OCI-LY7 (cell line): ENCODE measurements around the gene CNGA1. TPM values are rescaled to one million over a fixed set of nuclear protein-coding genes. Genes with fewer than 3 reads are reported as not detected.

Source experiments
- BruUV-seq: library from RNA; stranded (reverse); fragments of 400-500 nt; replicated peaks from 2 replicates; lab custom pipeline; 2021; lab: Mats Ljungman, UMichigan
- CTCF ChIA-PET: fragments of 300-600 bp; sonication (Branson Sonifier 250); formaldehyde crosslinking; loops from one replicate; lab custom pipeline; 2022; ENCODE audit warnings: antibody characterized with exemption; ENCODE audit not compliant: unreplicated experiment; lab: Charles Lee
- POLR2A ChIA-PET: fragments of 300-600 bp; sonication (Branson Sonifier 250); formaldehyde crosslinking; loops from one replicate; lab custom pipeline; 2022; ENCODE audit warnings: antibody characterized with exemption; lab: Charles Lee
- DNase-seq: peaks from one replicate; pipeline ENCODE4 v3.0.0-alpha.2; 2015; ENCODE audit warnings: low spot score
- H2AFZ ChIP-seq: fragments of 200-600 bp; sonication (generic), shearing (Covaris generic); 2 replicates; pipeline ENCODE4 v1.6.1; 2014; ENCODE audit warnings: mild to moderate bottlenecking, antibody characterized with exemption, low read length, moderate library complexity
- H3K27ac ChIP-seq: fragments of 200-600 bp; sonication (generic); 2 replicates; pipeline ENCODE4 v1.5.1; 2014; ENCODE audit warnings: mixed run types, low read depth, mild to moderate bottlenecking, moderate library complexity, low read length, inconsistent platforms; ENCODE audit not compliant: poor library complexity, severe bottlenecking
- H3K36me3 ChIP-seq: fragments of 200-600 bp; sonication (generic); 2 replicates; pipeline ENCODE4 v1.6.1; 2014; ENCODE audit warnings: mild to moderate bottlenecking, antibody characterized with exemption, low read length, moderate library complexity, mixed read lengths; ENCODE audit not compliant: insufficient read depth
- H3K4me1 ChIP-seq: fragments of 200-600 bp; sonication (generic); 2 replicates; pipeline ENCODE4 v1.5.1; 2014; ENCODE audit warnings: mild to moderate bottlenecking, low read length; ENCODE audit not compliant: insufficient read depth, poor library complexity, severe bottlenecking
- H3K4me2 ChIP-seq: fragments of 200-600 bp; sonication (generic); 2 replicates; pipeline ENCODE4 v1.6.1; 2014; ENCODE audit warnings: mild to moderate bottlenecking, low read length
- H3K4me3 ChIP-seq: fragments of 200-600 bp; sonication (generic); 2 replicates; pipeline ENCODE4 v1.5.1; 2014; ENCODE audit warnings: mild to moderate bottlenecking, low read depth, low read length; ENCODE audit not compliant: poor library complexity, severe bottlenecking
- H3K79me2 ChIP-seq: fragments of 200-600 bp; sonication (generic); 2 replicates; pipeline ENCODE4 v1.6.1; 2016; ENCODE audit warnings: low read depth, mild to moderate bottlenecking, low read length, moderate library complexity, mixed read lengths; ENCODE audit not compliant: insufficient read depth
- H3K9me2 ChIP-seq: fragments of 200-600 bp; sonication (generic); 2 replicates; pipeline ENCODE4 v1.6.1; 2016; ENCODE audit warnings: mild to moderate bottlenecking, low read length, mixed read lengths; ENCODE audit not compliant: insufficient read depth
- H3K9me3 ChIP-seq: fragments of 200-600 bp; sonication (generic); 2 replicates; pipeline ENCODE4 v1.6.1; 2014; ENCODE audit warnings: mild to moderate bottlenecking, mixed run types, low read length, mixed read lengths
- H4K20me1 ChIP-seq: fragments of 200-600 bp; sonication (generic); 2 replicates; pipeline ENCODE4 v1.6.1; 2014; ENCODE audit warnings: mild to moderate bottlenecking, antibody characterized with exemption, low read length, moderate library complexity, mixed read lengths; ENCODE audit not compliant: insufficient read depth
- EZH2phosphoT487 ChIP-seq: fragments of 200-600 bp; sonication (generic); IDR thresholded peaks from 2 replicates; pipeline ENCODE4 v1.6.1; 2018; ENCODE audit warnings: low read depth, borderline replicate concordance, mild to moderate bottlenecking, mixed run types, antibody characterized with exemption, low read length, moderate library complexity, mixed read lengths
- intact Hi-C: fragments of 100-400 bp; cut with micrococcal nuclease; formaldehyde crosslinking; loops from one replicate; pipeline ENCODE4 v1.10.0; 2022; ENCODE audit not compliant: unreplicated experiment
- total RNA-seq, 2 experiments: library from RNA; depleted of rRNA in 1 of 2; stranded (reverse); fragments of >200 nt in 1 of 2; shearing (Covaris generic) in 1 of 2; gene quantifications; 2 replicates each; pipeline ENCODE4 v1.2.3, GENCODE V29; 2014 to 2022
- TF ChIP-seq, protein P1 (sequence below): fragments of 200-600 bp; sonication (generic); conservative IDR thresholded peaks from 2 replicates; pipeline ENCODE4 v1.5.1; 2014; ENCODE audit warnings: mild to moderate bottlenecking, antibody characterized with exemption, low read length, moderate library complexity, mixed read lengths

Gene CNGA1
- total RNA-seq, 2 experiments from 2014 or later: not detected

DNA sequence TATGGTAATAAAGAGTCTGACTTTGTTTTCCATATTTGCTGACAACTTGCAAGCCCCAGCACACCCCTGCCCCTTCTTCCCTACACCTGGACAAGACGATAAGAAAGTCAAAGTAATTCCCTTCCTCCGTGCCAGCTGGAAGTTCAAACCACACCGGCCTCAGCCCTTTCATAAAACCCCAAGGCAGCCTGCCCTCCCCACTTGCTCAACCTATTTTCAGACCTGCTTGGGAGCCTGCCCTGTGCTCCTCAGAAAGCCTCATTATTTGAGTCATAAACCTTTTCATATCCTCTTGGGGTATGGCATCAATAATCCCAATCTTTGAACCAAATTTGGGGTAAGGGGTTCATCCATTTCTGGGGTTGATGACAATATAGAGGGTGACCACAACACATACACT lies 29.6 kb upstream of the CNGA1 start:
- H3K4me2 ChIP-seq: peak overlapping the region; percentile 80
- H3K4me3 ChIP-seq: peak overlapping the region; percentile 43
- peak overlapping the region; percentile 20; the same call in 1 of the 2 replicates for H2AFZ ChIP-seq
- H3K4me1 ChIP-seq: peaks cover 86% of the 10 kb centered on the region
- H4K20me1 ChIP-seq: no peaks in the 10 kb centered on the region
- no peaks in the 10 kb centered on the region for H3K9me3 ChIP-seq
- BruUV-seq: no TSS peak
- no peaks in the 10 kb centered on the region for H3K9me2 ChIP-seq
- POLR2A ChIA-PET: interaction anchor here (0.9 to 7.7 kb wide), 2 partner anchors 13 to 131 kb away, joined by 3 to 194 read pairs; partner anchors contain the start of gene NFXL1
- H3K79me2 ChIP-seq: no peaks in the 10 kb centered on the region
- TF ChIP-seq, protein P1, sequence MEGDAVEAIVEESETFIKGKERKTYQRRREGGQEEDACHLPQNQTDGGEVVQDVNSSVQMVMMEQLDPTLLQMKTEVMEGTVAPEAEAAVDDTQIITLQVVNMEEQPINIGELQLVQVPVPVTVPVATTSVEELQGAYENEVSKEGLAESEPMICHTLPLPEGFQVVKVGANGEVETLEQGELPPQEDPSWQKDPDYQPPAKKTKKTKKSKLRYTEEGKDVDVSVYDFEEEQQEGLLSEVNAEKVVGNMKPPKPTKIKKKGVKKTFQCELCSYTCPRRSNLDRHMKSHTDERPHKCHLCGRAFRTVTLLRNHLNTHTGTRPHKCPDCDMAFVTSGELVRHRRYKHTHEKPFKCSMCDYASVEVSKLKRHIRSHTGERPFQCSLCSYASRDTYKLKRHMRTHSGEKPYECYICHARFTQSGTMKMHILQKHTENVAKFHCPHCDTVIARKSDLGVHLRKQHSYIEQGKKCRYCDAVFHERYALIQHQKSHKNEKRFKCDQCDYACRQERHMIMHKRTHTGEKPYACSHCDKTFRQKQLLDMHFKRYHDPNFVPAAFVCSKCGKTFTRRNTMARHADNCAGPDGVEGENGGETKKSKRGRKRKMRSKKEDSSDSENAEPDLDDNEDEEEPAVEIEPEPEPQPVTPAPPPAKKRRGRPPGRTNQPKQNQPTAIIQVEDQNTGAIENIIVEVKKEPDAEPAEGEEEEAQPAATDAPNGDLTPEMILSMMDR: no peak
- no peak for TF ChIP-seq EZH2phosphoT487
- intact Hi-C loops: loop anchor here (2.0 kb wide), 3 partner anchors 13 to 225 kb away; partner anchors contain the start of genes CNGA1 and NIPAL1
- CTCF ChIA-PET: interaction anchor here (4.5 kb wide), 1 partner anchor 12 kb away, joined by 23 read pairs; no protein-coding TSS in a partner anchor
- no peak for DNase-seq
- H3K36me3 ChIP-seq: no peaks in the 10 kb centered on the region
- H3K27ac ChIP-seq: peak overlapping the region; percentile 85

DNA sequence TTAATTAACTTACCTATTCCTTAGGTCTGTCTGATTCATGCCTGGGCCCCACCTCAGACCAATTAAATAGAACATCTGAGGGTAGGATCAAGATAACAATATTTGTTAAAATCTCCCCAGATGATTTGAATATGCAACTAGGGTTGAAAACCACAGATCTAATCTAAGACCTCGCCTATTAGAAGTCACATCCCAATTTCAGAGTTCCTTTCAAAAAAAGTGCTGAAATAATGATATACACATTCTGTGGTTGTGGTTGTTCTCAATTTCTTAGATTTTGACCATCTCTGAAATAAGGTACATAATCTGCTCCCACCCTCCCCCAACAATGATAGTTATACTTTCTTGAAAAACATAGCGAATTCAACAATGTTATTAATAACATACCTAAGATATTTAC lies 27.8 kb upstream of the CNGA1 start:
- H3K4me1 ChIP-seq: peaks cover 83% of the 10 kb centered on the region
- H3K9me2 ChIP-seq: no peaks in the 10 kb centered on the region
- no peaks in the 10 kb centered on the region for H3K9me3 ChIP-seq
- ChIA-PET CTCF (interaction anchor here (4.5 kb wide), 1 partner anchor 10 kb away, joined by 23 read pairs; no protein-coding TSS in a partner anchor), POLR2A (interaction anchor here (0.6 to 7.7 kb wide), 3 partner anchors 11 to 43 kb away, joined by 3 to 194 read pairs (median 6); no protein-coding TSS in a partner anchor)
- TF ChIP-seq EZH2phosphoT487: no peak
- TF ChIP-seq, protein P1: no peak
- H3K4me2 ChIP-seq: peak overlapping the region; percentile 80
- H3K36me3 ChIP-seq: no peaks in the 10 kb centered on the region
- no TSS peak for BruUV-seq
- peak overlapping the region; percentile 69; the same call in 1 of the 2 replicates for H2AFZ ChIP-seq
- no peaks in the 10 kb centered on the region for H4K20me1 ChIP-seq
- H3K79me2 ChIP-seq: no peaks in the 10 kb centered on the region
- intact Hi-C loops: no loop called here
- peak overlapping the region; percentile 47 for H3K27ac ChIP-seq
- DNase-seq: no peak
- peak overlapping the region; percentile 36 for H3K4me3 ChIP-seq

DNA sequence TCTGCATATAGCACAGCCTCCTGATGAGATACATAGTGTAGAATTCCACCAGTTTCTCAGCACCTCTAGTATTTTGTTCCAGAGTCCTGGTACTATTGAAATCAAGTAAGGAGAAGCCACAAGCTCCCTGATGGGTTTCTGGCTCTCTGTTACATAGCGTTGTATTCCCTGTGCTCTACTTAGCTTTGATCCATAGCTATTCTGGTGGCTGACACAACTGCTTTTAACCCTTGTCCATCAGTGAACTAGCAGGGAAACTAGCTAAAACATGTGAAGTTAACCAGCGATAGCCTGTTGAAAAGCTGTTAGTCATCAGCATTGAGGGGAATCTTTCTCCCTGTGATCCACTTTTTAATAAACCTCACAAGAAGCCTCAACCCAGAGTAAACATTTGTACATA lies 27.0 kb upstream of the CNGA1 start:
- Histone ChIP-seq H3K4me1 (peaks cover 82% of the 10 kb centered on the region), H3K36me3 (no peaks in the 10 kb centered on the region), H3K79me2 (no peaks in the 10 kb centered on the region), H3K4me3 (peak overlapping the region; percentile 22), H3K9me3 (no peaks in the 10 kb centered on the region), H3K4me2 (peak overlapping the region; percentile 80), H4K20me1 (no peaks in the 10 kb centered on the region), H3K9me2 (no peaks in the 10 kb centered on the region), H3K27ac (peak overlapping the region; percentile 25), H2AFZ (peak overlapping the region; percentile 80)
- TF ChIP-seq, protein P1: no peak
- TF ChIP-seq EZH2phosphoT487: no peak
- POLR2A ChIA-PET: interaction anchor here (0.6 to 3.8 kb wide), 6 partner anchors 8 to 918 kb away, joined by 3 to 35 read pairs (median 4); no protein-coding TSS in a partner anchor
- intact Hi-C loops: no loop called here
- no TSS peak for BruUV-seq
- CTCF ChIA-PET: no interaction called here
- no peak for DNase-seq
